Measurements from ENCODE around the gene SFT2D3.

The SFT2D3 gene

DNA sequence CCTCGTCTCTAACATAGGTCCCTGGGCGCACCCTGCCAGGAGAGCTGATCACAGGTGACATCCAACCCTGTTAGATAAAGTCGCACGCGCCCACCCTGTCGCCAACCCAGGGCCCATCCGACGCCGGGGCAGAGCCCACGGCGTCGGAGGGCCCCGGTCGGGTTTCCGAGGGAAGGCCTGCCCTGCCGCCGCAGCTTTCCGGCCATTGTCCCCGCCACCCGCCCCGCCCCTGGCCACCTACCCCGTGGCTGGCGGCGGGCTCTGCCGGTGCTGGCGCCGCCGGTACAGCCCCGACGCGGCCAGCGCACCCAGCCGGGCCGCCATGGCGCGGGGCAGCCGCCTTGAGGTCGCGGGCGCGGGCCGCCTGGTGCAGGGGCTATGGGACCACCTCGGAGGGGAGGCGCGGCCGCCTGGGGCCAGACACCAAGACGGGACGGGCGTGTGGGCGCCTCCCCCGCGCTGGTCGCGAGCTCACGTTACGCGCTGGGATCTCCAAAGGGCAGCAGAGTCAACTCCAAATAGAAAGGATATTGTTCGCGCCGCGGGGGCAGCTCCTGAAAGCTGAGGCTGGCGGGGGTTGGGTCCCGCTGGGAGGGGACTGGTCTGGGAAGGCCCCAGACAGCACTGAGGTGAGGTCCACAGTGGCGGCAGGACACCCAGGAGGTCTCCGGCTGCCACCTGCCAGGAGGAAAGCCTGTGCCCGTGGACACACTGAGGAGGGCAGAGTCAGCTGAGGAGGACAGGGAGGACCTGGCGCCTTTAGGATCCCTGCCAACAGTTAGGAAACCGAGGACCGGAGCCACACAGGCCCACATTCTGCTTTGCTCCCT lies 37.0 kb upstream of the SFT2D3 start:
- DNase-seq (ENCODE audit: low spot score) = no peak

DNA sequence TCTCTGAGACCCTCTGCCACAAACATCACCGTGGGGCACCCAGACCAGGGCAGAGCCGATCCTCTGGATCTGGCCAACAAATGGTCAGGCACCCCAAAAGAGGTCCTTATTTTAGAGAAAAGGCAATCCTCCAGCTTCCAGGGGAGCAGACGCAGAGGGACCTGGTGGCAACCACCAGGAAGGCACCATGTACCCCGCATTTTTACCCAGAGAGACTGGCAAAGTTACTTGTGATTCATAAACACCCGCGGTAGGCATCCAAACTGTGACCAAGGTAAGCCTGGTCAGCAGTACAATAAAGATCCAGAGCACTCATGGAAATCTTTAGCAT lies 36.4 kb upstream of the SFT2D3 start:
- DNase-seq (ENCODE audit: low spot score) = no peak

DNA sequence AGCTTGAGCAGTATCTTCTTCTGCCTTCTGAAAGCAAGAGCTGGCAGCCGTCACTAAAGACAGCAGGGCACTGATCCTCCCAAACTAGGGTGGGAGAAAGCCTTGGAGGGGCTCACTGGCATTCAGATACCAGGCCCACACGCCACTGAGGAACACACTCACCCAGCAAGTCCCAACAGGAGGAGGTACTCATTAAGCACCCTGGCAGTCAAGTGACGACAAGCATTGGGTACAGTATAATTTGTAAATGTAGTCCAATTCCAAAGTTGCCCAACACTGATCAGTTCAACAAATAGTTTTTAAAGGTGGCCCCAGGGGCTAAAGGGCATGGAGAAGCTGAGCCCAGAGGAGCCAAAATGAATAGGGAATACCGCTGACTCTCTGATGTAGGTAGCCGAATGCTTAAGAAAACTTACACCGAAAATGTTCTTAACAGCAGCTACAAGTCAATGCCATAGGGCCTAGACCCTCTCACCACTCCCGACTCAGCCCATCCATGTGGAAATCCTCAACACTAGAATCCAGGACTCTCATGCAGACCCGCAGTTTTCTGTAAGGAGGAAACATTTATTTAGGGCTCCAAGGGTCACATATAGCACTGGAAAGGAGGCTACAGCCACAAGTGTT lies 35.9 kb upstream of the SFT2D3 start:
- no peak for DNase-seq (ENCODE audit: low spot score)

DNA sequence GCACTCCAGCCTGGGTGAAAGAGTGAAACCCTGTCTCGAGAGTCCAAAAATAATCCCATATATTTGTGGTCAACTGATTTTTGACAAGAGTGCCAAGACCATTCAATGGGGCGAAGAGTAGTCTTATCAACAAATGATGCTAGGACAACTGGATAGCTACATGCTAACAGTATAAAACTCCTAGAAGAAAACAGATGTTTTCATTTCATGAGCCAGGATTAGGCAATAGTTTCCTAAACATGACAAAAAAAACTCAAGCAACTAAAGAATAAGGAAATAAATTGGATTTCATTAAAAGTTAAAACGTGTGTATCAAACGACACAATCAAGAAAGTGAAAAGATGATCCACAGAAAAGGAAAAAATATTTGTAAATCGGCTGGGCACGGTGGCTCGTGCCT lies 32.2 kb upstream of the SFT2D3 start:
- DNase-seq (ENCODE audit: low spot score) = no peak

DNA sequence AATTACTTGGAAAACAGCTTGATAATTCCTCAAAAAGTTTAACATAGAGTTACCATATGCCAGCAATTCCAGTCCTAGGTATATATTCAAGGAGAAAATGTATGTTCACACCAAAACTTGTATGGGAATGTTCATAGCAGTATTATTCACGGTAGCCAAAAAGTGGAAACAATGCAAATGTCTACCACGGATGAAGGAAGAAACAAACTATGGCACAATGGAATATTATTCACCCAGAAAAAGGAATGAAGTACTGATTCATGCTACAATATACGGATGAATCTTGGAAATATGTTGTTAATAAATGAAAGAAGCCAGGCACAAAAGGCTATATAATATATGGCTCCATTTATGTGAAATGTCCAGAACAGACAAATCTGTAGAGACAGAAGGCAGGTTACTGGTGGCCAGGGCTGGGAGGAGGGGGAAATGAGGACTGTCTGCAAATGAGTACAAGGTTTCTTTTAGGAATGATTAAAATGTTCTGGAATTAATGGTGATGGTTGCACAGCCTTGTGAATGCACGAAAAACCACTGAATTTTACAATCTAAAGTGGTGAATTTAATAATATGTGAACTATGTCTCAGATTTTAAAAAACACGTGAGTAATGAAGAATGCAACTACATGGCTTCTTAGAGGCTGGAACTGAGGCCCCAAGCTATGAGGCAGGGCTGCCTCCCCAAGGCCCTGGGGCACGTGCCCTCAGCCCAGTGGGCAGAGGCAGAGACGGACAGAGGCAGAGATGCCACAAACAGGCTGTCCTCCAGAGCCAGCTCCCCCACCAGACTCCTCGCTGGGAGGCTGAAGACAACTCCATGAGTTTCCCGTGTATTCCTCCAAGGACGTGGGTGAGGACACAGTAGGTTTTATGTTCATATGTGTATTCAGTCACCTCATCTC lies 31.0 kb upstream of the SFT2D3 start:
- DNase-seq (ENCODE audit: low spot score) = no peak

DNA sequence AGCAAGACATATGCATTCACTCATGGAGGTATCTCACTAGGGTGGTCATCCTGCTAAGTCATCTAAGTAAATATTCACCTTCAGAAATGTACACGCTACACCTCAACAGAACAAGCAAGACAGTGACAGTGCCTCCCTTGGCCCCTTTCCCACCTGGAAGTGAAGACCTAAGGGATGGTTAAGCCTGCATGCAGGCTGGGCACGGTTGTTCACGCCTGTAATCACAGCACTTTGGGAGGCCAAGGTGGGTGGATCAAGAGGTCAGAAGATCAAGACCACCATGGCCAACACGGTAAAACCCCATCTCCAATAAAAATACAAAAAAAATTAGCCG lies 30.4 kb upstream of the SFT2D3 start:
- DNase-seq (ENCODE audit: low spot score) = no peak

DNA sequence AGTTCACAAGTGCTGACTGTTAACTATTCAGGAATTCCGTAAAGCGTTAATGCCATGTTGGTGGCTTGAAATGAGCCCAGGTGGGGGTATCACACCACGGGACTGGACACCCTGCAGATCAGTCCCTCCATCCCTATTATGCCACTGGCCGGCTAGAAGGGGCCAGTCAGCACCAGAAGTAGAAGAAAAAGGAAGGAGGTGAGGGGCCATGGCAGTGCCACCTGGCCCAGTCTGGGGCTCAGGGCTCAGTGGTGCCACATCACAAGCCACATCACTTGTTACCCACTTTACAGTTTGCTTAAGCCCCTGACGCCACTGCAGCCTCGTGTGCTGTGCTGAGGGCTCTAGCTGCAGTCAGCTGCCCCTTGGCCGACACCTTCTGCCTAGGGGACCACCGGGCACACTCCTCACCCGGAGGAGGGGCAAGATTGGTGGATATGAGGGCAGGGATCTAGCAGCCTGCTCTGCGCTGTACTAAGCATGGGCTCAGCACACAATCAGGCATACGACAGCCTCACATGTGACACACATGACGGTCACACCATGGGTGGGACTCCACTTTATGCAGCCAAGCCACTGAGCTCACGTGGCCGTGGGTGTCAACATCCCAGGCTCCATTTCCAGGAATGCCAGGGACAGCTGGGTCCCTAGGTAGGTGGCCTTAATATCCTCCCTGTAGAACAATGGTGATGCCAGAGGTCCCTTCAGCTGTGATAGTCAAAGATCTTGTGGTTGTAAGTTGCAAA lies 29.6 kb upstream of the SFT2D3 start:
- no peak for DNase-seq (ENCODE audit: low spot score)

DNA sequence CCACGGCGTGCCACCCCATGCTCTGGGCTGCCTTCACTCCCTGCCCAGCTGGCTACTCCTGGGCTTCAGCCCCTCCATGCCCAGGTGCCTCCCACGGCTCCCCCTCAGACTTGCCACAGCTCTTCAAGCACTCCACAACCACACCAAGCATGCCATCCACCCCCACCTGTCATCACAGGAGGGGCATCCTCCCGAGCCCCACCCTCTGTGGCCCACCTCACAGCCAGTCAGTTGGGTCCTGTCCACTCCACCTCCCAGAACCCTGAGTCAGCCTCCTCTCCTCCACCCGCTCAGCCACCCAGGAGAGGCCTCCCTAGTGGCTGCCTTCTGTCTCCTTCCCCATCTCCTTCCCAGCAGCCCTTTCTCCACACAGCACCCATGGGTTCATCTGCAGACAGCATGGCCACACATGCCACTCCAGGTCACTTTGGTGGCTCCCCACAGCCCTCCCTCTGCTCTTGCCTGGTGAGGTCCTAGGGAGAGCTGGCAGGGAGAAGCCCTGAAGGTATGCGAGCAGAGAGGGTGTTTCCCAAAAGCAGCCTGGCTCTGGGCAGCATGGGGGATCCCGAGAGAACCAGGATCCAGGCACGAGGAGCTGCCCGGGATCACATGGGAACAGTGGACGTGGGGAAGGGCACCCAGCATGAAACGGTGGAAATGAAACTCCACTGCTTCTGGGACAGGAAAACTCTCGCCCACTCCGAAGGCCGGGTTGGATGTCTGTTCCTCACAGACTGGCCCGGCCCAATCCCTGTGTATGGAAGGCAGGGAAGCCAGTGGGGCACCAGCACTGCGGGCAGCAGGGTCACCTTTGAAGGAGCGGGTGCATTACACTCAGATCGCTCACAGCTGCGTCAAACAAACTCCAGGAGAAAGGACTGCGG lies 28.7 kb upstream of the SFT2D3 start:
- DNase-seq (ENCODE audit: low spot score) = no peak

DNA sequence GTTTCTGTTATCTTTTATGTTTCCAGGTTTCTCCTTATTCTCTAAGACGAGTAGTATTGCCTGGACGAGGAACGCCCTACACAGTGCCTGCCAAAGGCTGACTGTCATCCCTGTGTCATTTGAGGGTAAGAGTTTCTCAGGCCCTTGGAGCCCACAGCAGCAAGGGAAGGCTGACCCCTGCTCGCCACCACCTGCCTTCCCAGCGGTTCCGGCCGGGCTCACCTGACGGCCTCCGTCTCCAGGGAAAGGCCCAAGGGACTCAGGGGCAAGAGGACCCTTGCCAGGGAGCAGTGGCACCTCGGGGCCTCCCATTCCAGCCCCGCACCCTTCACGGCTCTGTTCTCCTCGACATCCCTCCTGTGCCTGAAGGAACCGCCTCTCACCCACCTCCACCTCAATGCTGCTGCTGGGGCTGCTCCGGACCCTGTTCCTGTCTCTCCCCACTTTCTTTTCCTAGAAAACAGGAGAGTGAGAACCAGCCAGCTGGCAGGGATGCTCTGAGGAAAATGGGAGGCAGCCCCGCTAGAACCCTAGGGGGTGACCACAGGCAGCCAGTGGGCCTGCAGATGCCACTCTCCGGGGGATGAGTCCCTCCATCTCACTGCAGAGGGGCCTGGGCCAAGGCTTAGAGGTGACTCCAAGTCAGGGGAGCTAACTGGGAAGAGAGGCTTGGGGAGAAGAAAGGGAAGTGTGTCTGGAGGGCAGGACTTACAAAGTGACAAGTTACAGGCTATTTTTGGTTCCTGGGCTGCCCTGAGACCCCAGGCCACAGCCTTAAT lies 27.8 kb upstream of the SFT2D3 start:
- DNase-seq (ENCODE audit: low spot score) = no peak

DNA sequence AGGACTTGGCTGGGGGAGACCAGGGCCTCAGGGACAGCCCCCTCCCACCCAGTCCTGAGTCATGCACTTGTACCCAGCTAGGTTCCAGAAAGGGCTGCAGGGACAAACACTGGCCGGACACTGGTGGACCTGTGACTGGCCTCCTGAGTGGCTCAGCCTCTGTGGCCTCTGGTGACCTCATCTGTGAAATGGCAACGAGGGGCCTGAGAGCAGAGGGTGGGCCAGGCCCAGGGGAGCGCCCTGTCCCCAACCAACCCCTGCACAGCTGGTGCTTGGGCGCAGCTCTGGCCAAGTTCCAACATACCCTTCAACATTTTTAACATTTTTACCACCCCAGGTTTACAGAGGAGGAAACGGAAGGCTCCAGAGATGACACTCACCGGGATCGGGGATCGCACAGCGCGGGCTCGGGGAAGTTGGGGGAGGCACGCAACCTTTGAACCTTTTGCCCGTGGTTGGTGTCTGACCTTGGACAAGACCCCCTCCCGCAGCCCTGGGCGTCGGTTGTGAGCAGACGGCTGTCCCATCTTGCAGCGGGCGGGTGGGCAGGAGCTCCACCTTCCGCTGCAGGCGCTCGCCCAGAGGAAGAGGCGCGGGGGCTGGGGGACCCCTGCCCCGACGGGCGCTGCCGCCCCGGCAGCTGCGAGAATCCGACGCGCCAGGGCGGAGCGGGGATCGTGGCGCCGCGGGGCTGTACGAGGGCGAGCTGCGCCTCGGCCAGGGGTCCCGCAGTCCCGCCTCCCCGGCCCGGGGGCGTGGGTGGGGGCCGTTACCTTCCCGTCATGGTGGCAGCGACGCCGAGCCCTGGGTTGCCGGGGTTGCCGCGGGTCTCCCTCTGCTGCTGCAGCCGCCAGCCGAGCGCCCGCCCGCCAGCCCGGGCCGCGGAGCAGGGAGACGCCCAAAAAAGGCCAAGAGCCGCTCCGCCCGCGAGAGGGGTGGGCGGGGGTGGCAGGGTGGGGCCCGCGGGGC lies 26.8 kb upstream of the SFT2D3 start:
- DNase-seq (ENCODE audit: low spot score) = no peak

DNA sequence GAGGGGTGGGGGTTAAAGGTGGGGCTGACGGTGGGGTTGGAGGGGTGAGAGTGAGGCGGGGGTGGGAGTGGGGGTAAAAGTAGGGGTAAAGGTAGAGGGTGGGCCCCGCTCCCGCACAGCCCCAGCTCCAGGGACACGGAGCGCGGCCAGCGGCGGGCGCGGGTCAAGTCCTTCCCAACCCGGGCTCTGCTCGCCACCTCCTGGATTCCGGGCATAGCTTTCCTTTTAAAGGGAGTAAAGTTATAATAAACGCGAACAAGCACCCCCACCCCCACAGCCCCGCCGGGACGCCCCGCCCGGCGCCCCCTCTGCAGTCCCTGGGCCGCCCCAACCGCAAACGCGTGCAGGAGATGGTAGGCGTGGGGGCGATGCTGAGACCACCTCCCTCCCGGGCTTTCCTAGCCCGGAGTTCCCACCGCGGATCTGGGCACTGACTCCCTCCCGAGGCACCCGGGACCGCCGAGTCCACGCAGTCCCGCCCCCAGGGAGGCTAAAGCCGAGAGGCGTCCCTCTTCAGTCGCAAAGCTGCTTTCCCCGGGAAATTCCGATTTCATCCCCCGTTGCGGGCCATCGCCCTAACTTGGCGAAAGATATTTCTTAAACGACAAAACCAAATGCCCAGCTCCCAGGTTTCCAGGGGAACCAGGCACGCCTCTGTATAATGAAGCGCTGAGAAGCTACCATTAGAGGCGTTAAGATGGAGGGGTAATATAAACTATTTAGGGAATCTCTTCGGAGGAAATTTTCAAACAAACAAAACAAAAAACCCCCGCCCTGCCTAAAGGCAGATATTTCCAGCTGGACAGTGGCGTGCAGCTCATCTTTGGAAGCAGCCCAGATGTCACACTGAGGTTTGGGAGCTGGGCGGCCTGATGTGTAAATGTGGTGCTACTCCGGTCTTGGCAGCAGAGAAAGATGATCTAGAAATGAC lies 25.7 kb upstream of the SFT2D3 start, which contains the start of gene LIMS2:
TSS of gene LIMS2 (minus strand) at position 200 of the 931 bp plus-strand sequence. CDS start 506 bp downstream, outside the sequence.
- no peak for DNase-seq (ENCODE audit: low spot score)

DNA sequence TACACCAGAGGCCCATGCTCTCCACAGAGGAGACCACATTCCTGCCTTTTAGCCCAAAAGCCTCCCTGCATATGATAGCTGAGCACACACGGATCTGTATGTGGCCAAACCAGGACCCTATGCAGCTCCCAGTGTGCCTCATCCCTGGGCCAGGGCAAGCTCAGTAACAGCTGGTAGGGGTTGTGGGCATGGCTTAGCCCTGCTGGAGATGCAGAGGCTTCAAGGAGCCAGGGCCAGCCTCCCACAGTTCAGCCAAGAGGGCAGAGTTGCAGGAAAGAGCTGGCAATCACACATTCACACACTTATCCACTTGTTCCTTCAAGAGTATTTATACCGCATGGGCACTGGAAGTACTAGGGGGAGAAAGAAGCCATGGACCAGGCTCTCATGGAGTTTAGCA lies 24.4 kb upstream of the SFT2D3 start:
- DNase-seq (ENCODE audit: low spot score) = no peak

DNA sequence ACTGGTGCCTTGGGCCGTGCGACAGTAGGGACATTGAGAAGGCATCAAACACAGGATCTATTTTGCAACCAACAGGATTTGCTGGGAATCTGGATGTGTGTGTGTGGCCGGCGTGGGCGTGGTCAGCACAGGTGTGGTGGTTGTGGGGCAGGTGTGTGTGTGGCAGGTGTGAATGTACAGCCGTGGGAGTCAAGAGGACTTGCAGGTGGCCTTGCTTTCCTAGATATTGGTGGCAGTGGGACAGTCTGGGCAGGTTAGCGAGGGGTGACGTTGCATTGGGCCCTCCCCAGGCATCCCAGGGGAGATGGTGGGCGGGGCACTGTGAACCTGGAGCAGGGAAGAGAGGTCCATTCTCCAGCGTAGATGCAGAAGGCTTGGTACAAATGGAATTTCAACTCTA lies 22.8 kb upstream of the SFT2D3 start:
- DNase-seq (ENCODE audit: low spot score) = no peak

DNA sequence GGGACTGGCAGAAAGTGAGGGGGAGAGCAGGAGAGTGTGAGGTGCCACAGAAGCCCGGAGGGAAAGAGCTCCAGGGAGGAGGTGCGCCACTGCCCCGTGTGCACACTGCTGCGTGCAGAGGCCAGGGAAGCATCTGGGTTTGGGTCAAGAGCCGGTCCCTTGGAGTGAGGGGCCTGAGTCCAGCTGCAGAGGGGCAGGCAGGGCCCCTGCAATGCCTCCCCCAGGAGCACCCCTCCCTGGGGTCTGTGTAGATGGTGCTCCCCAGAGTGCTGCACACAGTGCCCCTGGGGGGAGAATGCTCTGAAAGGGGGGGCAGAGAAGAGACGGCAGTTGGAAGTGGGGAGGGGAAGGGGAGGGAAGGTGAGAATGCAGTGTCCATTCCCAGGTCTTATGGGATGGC lies 22.3 kb upstream of the SFT2D3 start:
- no peak for DNase-seq (ENCODE audit: low spot score)

DNA sequence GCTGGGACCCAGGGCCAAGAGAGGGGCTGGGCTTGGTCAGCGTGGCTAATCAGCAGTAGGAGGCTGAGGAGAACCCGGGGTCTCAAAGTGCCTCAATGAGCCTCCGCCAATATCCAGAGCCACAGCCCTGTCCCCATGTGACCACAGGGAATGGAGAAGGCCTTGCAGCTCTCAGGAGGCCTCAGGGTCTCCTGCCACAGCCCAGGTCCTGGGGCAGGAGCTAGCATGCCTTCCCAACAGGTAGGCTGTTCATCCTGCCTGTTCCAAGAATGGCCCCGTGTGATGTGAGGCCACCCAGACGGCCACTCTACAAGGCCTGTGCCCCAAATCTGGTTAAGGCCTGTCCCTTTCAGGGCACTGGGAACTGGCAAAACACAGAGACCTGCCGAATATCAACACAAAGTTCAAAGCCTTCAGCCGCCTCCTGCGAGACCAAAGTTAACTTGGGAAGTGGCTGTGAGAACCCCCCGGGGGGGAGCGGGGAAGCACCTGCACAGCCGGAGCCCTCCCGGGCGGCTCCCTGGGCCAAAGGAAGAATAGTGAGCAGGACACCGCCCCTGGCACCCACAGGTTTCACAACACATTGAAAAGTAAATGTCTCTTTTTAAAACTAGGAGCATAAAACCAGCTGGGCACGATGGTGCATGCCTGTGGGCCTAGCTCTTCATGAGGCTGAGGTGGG lies 21.5 kb upstream of the SFT2D3 start:
- DNase-seq (ENCODE audit: low spot score) = no peak

DNA sequence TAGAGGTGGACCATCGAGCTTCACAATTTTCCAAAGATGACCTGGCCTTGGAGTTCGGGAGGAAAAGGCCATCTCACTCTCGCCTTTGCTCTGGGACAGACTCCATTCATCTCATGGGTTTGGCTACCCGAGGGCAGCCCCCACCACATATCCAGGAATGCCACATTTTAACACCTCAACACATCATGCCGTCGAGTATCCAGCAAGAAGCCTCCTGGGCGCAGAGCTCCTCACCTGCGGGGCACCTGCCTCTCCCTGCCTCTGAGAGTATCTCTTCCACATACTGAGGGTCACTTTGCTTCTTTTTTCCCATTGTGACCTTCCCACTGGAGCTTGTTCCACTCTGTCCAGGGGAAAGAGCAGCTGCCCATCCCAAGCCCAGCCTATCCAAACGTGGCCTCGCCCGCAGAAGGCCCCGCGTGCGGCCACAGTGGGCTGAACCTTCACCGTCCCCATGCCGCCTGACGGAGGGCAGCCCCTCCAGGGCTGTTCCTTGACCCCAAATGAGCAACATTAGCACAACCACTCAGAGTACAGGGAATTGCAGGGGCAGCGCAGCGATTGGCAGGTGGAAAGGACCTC lies 20.5 kb upstream of the SFT2D3 start:
- no peak for DNase-seq (ENCODE audit: low spot score)

DNA sequence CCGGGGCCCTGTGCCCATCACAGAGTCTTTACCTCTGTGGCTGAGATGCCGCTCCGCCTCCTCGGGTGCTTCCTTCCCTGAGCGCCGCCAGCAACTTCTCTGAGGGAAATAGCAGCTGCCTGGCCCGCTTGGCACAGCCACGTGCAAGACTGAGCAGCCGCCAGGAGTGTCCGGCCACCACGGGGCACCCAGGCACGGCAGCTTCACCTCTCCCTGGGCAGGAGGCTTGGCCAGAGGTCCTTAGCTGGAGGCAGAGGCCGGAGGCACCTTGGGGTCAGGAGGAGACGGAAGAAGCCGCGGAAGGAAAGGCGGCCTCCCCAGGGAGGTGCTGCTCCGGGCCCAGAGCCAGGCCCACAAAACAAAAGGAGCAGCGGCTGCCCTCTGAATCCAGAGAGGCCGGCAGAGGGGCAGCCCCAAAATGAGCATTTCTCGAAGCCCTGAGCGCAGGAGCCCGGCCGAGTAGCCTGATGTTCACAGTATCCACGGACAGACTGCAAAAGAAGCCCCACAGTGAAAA lies 20.0 kb upstream of the SFT2D3 start:
- no peak for DNase-seq (ENCODE audit: low spot score)
